WI38 (cell line): ENCODE data around the gene LRRC8E.
"Not testable (repeated sequence)": the region's sequence is repeated elsewhere in the genome, so short reads cannot be mapped to it uniquely, and the experiment has no call there.

ENCODE experiments used
- H3K4me3 ChIP-seq: 2 replicates; pipeline ENCODE4 v1.5.1; 2011; ENCODE audit warnings: low read depth, mild to moderate bottlenecking, control low read depth, low read length
- CTCF ChIP-seq: IDR thresholded peaks from 2 replicates; pipeline ENCODE4 v1.5.1; 2012; ENCODE audit warnings: low read depth, mild to moderate bottlenecking, control low read depth, low read length

LRRC8E gene

GRCh38 chr19:7927605-7928333 is 39.5 kb downstream of the LRRC8E start:
- no peak overlapping the region for H3K4me3 ChIP-seq
- TF ChIP-seq CTCF, result no peak

- no peak overlapping the region for H3K4me3 ChIP-seq
- TF ChIP-seq CTCF, result no peak
Observed at GRCh38 chr19:7928334-7928706, 40.0 kb downstream of the LRRC8E start.

GRCh38 chr19:7928741-7929701 is 40.7 kb downstream of the LRRC8E start:
- peak; percentile 43 for TF ChIP-seq CTCF
- no peak overlapping the region for H3K4me3 ChIP-seq

GRCh38 chr19:7930030-7930429 is 41.7 kb downstream of the LRRC8E start:
- H3K4me3 ChIP-seq, result not testable (repeated sequence)

GRCh38 chr19:7930765-7931164 is 42.5 kb downstream of the LRRC8E start:
- H3K4me3 ChIP-seq, result no peak overlapping the region
- no peak for TF ChIP-seq CTCF

GRCh38 chr19:7931221-7932061 is 43.1 kb downstream of the LRRC8E start:
- no peak overlapping the region for H3K4me3 ChIP-seq
- no peak for TF ChIP-seq CTCF

GRCh38 chr19:7932276-7932929 is 44.1 kb downstream of the LRRC8E start:
- no peak overlapping the region for H3K4me3 ChIP-seq
- TF ChIP-seq CTCF, result no peak
